Measurements from ENCODE around the gene VAV3. TPM values are rescaled to one million over a fixed set of nuclear protein-coding genes. Genes with fewer than 3 reads are reported as not detected.

The VAV3 gene
- total RNA-seq, 4 donors from 2014 or later, result 0.33 to 12.1 (median 0.47) TPM

DNA sequence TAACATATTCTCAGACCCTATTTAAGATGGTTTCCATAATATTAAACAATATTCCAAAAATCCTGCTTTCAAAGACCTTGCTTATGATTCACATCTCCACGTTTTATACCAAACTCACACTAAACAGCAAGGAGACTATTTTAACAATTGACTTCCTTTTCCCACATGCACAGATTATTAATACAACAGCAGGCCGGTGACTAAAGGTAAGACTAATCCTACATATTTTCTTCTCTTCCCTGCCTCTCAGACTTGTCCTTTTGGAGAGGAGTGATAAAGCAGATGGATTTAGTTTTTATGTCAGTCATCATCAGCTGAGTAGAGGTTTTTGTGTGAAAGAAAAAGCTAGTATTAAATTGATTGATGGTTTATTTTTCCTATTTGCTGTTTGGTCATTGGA lies 423.6 kb downstream of the VAV3 start:
- in situ Hi-C loops (cut with MboI; ENCODE audit: low sequenced_read_pairs in 4 of 4), result loop anchor here in 2 of 4 donors (25.0 kb wide), 1 partner anchor 254 kb away; no protein-coding TSS in a partner anchor
- ATAC-seq, result no peak
- DNase-seq, result no peak
- TF ChIP-seq, protein P1, sequence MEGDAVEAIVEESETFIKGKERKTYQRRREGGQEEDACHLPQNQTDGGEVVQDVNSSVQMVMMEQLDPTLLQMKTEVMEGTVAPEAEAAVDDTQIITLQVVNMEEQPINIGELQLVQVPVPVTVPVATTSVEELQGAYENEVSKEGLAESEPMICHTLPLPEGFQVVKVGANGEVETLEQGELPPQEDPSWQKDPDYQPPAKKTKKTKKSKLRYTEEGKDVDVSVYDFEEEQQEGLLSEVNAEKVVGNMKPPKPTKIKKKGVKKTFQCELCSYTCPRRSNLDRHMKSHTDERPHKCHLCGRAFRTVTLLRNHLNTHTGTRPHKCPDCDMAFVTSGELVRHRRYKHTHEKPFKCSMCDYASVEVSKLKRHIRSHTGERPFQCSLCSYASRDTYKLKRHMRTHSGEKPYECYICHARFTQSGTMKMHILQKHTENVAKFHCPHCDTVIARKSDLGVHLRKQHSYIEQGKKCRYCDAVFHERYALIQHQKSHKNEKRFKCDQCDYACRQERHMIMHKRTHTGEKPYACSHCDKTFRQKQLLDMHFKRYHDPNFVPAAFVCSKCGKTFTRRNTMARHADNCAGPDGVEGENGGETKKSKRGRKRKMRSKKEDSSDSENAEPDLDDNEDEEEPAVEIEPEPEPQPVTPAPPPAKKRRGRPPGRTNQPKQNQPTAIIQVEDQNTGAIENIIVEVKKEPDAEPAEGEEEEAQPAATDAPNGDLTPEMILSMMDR (IDR thresholded peaks at IDR 0.05 in 4 of 5, conservative IDR thresholded peaks at IDR 0.05 in 1 of 5), result no peak
- no peak for TF ChIP-seq POLR2A (IDR thresholded peaks at IDR 0.05)
- no peaks in the 10 kb centered on the region for H3K9me3 ChIP-seq
- H3K36me3 ChIP-seq, result no peaks in the 10 kb centered on the region
- intact Hi-C loops (cut with DNase I; ENCODE audit: low total_unique reads), result no loop called here
- H3K4me3 ChIP-seq, result no peak overlapping the region
- no peak overlapping the region for H3K27ac ChIP-seq
- no peaks in the 10 kb centered on the region for H3K4me1 ChIP-seq
- no peaks in the 10 kb centered on the region for H3K27me3 ChIP-seq

DNA sequence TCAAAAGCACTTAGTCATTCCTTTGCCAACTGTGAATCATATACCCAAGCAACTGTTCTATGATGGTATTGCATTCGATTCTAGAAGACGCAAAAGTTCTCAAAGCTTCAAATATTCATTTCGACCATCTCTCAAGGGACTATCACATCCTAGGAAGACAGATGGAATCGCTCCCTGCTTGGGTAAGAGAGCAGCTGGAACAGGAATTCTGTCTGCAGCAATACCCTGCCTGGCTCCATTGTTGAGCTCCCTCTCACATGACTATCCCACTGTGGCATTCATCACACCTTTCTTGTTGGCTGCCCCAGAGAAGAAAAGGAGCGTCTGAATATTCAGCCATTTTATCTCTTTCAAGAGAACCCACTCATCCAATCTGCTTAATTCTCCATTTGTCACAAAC lies 426.5 kb downstream of the VAV3 start:
- in situ Hi-C loops (cut with MboI; ENCODE audit: low sequenced_read_pairs in 4 of 4), result loop anchor here in 2 of 4 donors (25.0 kb wide), 1 partner anchor 251 kb away; no protein-coding TSS in a partner anchor

DNA sequence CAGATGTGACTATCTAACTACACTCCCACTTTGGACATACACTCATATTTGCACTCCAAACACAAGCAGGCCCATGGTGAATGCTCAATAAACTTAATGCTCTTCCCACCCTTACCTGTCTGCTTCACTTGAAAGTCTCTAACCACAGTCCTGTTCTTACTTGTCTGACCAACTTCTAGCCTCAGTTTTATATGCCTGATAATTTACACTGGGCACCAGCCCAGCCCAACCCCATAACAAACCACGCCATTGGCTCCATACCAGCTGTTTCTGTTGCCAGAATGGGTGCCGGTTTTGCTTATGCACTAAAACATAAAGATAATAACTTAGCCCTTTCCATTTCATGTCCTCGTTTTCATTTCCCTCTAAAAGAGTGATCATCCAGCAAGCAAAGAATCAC lies 428.7 kb downstream of the VAV3 start:
- no peaks in the 10 kb centered on the region for H3K27me3 ChIP-seq
- ATAC-seq (no peak), DNase-seq (no peak)
- no peaks in the 10 kb centered on the region for H3K9me3 ChIP-seq
- H3K36me3 ChIP-seq, result no peaks in the 10 kb centered on the region
- intact Hi-C loops (cut with DNase I; ENCODE audit: low total_unique reads), result no loop called here
- H3K4me1 ChIP-seq, result no peaks in the 10 kb centered on the region
- no peak for TF ChIP-seq POLR2A (IDR thresholded peaks at IDR 0.05)
- TF ChIP-seq, protein P1 (IDR thresholded peaks at IDR 0.05 in 4 of 5, conservative IDR thresholded peaks at IDR 0.05 in 1 of 5), result no peak
- in situ Hi-C loops (cut with MboI; ENCODE audit: low sequenced_read_pairs in 4 of 4), result loop anchor here in 2 of 4 donors (25.0 kb wide), 1 partner anchor 249 kb away; no protein-coding TSS in a partner anchor
- no peak overlapping the region for H3K4me3 ChIP-seq
- no peak overlapping the region for H3K27ac ChIP-seq

More for the DNA sequence above, 426.5 kb downstream of the VAV3 start:
- no peaks in the 10 kb centered on the region for H3K36me3 ChIP-seq
- no peaks in the 10 kb centered on the region for H3K9me3 ChIP-seq
- no peaks in the 10 kb centered on the region for H3K27me3 ChIP-seq
- ATAC-seq, result no peak
- intact Hi-C loops (cut with DNase I; ENCODE audit: low total_unique reads), result no loop called here
- no peaks in the 10 kb centered on the region for H3K4me1 ChIP-seq
- H3K4me3 ChIP-seq, result no peak overlapping the region
- DNase-seq, result no peak
- TF ChIP-seq, protein P1 (IDR thresholded peaks at IDR 0.05 in 4 of 5, conservative IDR thresholded peaks at IDR 0.05 in 1 of 5), result no peak
- no peak for TF ChIP-seq POLR2A (IDR thresholded peaks at IDR 0.05)
- H3K27ac ChIP-seq, result no peak overlapping the region

DNA sequence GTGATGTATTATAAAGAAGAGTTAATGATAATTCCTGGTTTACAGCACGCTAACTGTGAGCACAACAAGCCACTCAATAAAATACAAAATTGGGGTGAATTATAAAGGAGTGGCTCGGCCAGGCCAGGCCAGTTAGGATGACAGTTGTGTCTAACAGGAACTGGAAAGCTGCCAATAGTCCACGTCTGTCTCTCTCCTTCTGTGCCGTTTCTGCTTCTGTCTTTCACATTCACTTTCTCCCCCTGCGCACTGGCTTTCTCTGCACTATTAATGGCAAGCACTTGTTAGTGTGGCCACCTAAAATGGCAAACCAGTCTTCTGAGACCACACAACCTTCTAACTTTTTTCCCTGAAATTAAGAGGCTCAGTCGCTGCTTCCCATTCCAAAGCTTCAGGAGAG lies 429.9 kb downstream of the VAV3 start:
- TF ChIP-seq, protein P1 (IDR thresholded peaks at IDR 0.05 in 4 of 5, conservative IDR thresholded peaks at IDR 0.05 in 1 of 5), result no peak
- TF ChIP-seq POLR2A (IDR thresholded peaks at IDR 0.05), result no peak
- H3K9me3 ChIP-seq, result no peaks in the 10 kb centered on the region
- intact Hi-C loops (cut with DNase I; ENCODE audit: low total_unique reads) (no loop called here), in situ Hi-C loops (cut with MboI; ENCODE audit: low sequenced_read_pairs in 4 of 4) (loop anchor here in 2 of 4 donors (25.0 kb wide), 1 partner anchor 248 kb away; no protein-coding TSS in a partner anchor)
- no peak overlapping the region for H3K4me3 ChIP-seq
- H3K27me3 ChIP-seq, result no peaks in the 10 kb centered on the region
- H3K36me3 ChIP-seq, result no peaks in the 10 kb centered on the region
- no peak for ATAC-seq
- H3K27ac ChIP-seq, result no peak overlapping the region
- H3K4me1 ChIP-seq, result no peaks in the 10 kb centered on the region
- no peak for DNase-seq

DNA sequence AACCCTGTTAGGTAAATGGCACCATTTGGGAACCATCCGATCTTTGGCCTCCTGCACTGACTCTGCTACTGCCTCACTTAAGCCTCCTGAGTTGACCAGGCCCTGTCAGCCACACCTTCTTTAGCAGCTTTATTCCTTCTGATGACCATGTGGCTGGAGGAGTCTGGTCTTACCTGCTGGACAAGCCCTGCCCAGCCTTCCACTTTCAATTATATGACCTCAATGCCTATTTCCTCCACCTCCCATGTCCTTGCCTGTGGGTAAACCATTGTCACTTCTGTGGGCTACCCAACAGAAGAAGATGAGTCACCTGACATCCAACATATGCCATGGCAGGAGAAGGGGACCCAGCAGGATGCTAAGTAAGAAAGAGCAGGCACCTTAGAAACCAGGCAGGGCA lies 430.3 kb downstream of the VAV3 start:
- in situ Hi-C loops (cut with MboI; ENCODE audit: low sequenced_read_pairs in 4 of 4), result loop anchor here in 2 of 4 donors (25.0 kb wide), 1 partner anchor 247 kb away; no protein-coding TSS in a partner anchor
- TF ChIP-seq, protein P1 (IDR thresholded peaks at IDR 0.05 in 4 of 5, conservative IDR thresholded peaks at IDR 0.05 in 1 of 5), result no peak
- no peak for TF ChIP-seq POLR2A (IDR thresholded peaks at IDR 0.05)
- H3K27ac ChIP-seq, result no peak overlapping the region
- H3K9me3 ChIP-seq, result no peaks in the 10 kb centered on the region
- ATAC-seq (no peak), DNase-seq (no peak)
- no peak overlapping the region for H3K4me3 ChIP-seq
- no peaks in the 10 kb centered on the region for H3K27me3 ChIP-seq
- no peaks in the 10 kb centered on the region for H3K4me1 ChIP-seq
- H3K36me3 ChIP-seq, result no peaks in the 10 kb centered on the region
- intact Hi-C loops (cut with DNase I; ENCODE audit: low total_unique reads), result no loop called here

Measured in gastrocnemius medialis (tissue), 4 donors.